ENCODE data around the gene SMOC2.
"Not testable (repeated sequence)": the region's sequence is repeated elsewhere in the genome, so short reads cannot be mapped to it uniquely, and the experiment has no call there.

The SMOC2 gene

DNA sequence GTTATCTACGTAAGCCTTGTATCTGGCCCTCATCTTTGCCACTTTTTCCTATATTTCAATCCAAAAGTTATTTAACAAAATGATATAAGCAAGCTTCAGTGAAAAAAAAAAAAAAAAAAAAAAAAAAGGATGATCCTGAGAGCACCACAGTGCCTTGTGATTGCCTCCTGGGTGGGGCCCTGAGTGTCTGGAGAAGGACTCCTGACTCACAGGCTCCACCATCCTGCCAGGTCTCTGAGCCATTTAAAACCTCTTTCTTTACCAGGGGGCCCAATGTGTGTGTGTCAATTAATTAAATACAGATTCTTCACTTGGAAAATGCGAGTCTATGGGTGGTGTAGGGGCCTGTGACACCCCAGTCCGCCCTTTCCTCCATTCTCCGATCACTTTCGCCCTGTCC lies 105.2 kb downstream of the SMOC2 start:
- no peak for DNase-seq

DNA sequence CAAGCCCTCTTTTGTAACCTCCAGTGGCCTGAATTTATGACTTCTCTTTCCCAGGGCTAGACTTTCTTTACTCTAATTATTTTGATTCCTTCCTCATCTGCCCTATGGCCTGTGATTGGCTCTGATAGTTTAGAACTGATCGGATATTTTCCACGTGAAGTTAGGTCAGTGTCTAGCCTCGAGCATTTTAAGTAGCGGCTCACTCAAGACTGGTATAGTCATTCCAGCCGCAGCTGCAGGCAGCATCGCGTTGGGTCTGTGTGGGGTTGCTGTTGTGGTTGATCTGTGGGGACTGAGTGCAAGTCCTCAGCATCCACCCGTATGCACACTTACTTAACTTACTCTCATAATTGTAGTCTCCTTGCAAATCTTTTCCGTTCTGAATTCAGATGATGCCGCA lies 105.7 kb downstream of the SMOC2 start:
- no peak for DNase-seq

- DNase-seq, result no peak
Observed at GRCh38 chr6:168550326-168550725, 109.3 kb downstream of the SMOC2 start.

DNA sequence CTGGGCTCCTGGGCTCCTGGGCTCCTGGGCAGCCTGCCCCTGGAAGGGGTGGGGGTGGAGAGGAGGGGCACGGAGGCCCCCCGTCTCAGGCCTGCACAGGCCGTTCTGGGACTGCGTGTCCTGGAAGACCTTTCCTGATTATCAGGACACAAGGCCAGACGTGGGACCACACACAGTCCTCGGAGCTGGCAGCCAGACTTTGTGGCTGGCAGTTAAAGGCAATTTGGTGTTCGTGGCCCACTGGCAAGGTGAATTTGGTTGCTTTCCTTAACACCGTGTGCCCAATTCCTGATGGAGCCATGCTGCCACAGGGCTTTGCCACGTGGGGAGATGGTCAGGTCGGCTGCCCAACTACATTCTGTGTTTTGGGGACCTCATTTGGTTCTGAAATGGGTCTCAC lies 113.5 kb downstream of the SMOC2 start:
- DNase-seq, result no peak

- no peak for DNase-seq
Observed at GRCh38 chr6:168554898-168555617, 114.1 kb downstream of the SMOC2 start.

- no peak for DNase-seq
Observed at GRCh38 chr6:168555618-168556273, 114.8 kb downstream of the SMOC2 start.

GRCh38 chr6:168557512-168557911 lies 116.5 kb downstream of the SMOC2 start:
- no peak for DNase-seq

GRCh38 chr6:168558686-168559085 lies 117.7 kb downstream of the SMOC2 start:
- no peak for DNase-seq

DNA sequence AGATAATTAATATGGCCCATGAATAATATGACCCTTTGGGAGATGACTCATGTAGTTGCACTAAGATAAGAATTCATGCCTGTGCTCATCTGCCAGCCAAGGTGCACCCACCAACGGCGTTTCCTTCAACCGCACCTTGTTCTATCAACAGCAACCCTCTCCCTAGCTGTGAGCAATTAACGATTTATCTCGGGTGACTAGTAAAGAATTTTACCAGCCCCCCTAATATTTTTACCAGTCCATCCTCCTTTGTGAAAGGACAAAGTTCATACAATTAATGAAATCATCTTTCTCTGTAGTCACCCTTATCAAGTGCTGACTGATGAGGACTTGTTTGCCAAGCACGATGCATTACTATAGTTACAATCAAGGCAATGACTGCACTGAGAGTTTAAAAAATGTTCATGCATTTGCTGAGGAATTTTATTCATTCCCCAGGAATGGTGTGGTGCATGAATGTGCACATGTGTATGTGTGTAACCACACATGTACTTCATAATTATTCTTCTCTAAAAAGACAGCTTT lies 118.7 kb downstream of the SMOC2 start:
- no peak for DNase-seq

GRCh38 chr6:168560126-168560525 lies 119.1 kb downstream of the SMOC2 start:
- DNase-seq, result no peak

- DNase-seq, result no peak
Observed at GRCh38 chr6:168562576-168563151, 121.7 kb downstream of the SMOC2 start.

GRCh38 chr6:168563656-168564055 lies 122.7 kb downstream of the SMOC2 start:
- no peak for DNase-seq

DNA sequence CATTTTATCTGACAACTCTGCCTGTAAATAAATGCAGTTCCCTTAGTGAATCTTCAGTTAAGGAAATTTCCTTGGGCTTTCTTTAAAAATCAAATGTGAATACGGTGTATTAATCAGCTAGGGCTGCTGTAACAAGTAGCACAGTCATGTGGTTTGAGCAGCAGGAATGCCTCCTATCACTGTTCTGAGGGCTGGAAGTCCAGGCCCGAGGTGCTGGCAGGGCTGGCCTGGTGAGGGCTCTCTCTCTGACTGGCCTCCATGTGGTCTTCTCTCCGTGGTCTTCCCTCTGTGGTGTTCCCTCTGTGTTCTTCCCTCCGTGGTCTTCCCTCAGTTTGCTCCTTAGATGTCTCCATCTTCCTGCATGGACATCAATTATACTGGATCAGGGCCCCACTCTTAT lies 124.1 kb downstream of the SMOC2 start:
- no peak for DNase-seq

GRCh38 chr6:168570211-168570610 lies 129.2 kb downstream of the SMOC2 start:
- no peak for DNase-seq

- DNase-seq, result no peak
Observed at GRCh38 chr6:168571268-168571667, 130.3 kb downstream of the SMOC2 start.

DNA sequence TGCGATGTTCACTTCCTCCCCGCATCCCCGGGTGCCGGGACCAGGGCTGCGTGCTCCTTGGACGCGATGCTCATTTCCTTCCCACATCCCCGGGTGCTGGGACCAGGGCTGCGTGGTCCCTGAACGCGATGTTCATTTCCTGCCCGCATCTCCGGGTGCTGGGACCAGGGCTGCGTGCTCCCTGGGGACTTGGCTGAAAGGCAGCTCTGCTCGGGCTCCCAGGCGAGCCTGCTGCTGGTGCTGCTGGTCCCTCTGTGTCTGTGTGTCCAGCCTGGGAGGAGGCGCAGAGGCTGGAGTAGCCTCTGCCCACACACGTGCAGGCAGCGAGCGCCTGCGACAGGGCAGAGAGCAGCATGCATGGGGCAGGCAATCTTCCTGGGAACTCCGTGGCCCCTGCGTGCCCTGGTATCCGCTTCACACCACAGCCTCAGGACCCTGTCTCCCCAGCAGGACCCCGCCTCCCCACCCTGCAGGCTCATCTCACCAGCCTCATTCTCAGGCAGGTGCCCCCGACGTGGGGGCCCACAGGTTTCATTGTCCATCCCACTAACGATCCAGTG lies 132.4 kb downstream of the SMOC2 start:
- DNase-seq, result not testable (repeated sequence)

- no peak for DNase-seq
Observed at GRCh38 chr6:168574075-168574698, 133.2 kb downstream of the SMOC2 start.

DNA sequence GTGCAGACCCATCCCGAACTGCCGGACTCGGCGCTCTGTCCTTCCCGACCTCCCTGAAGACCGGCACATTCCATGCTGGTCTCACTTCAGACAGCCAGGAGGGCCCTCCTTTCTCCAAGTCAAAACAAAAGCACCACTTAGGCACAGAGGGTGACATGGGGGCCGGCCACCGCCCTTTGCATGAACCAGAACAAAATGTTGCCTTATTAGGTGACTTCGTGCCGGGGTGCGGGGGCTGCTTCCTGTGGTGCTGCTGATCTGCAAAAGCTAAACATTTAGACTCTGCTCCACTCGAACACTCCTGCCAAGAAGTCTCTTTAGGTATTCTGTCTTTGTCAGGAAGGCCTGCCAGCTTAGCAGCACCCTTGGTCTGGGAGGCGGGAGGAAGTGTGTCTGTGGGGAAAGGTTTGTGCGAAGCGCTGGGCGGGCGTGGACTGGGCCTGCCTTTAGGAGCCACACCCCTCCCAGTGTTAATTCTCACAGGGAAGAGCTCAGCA lies 133.8 kb downstream of the SMOC2 start:
- no peak for DNase-seq

- DNase-seq, result no peak
Observed at GRCh38 chr6:168575346-168576098, 134.5 kb downstream of the SMOC2 start.

- DNase-seq, result no peak
Observed at GRCh38 chr6:168576388-168576787, 135.4 kb downstream of the SMOC2 start.

GRCh38 chr6:168577496-168577895 lies 136.5 kb downstream of the SMOC2 start:
- DNase-seq, result no peak

DNA sequence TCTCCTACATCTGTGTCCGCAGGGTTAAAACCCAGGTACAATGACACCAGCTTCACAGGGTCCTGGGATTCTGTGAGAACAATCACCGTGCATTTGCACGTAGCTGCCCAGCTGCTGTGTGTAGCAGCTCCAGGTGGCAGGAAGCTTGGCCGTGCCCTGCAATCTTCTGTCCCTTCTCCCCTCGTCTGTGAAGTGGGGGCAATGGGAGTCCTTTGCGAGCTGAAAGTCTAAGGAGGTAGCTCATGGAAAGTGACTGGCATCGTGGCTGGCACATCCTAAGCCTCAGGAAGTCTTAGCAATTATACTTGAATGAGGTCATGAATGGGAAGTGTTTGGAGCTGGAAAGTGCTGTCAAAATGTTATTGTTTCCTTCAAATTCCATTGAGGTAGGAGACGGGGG lies 137.1 kb downstream of the SMOC2 start:
- DNase-seq, result no peak

Measured in activated gamma-delta T cell treated with Interleukin-2 at 50 U/mL for 16 hours (primary cell).